Uterus (tissue), 2 donors: ENCODE data around the gene IFI44.

Experiments used
- POLR2A ChIP-seq, 2 donors: fragments of 450-650 bp; IDR thresholded peaks; one replicate each; pipeline ENCODE4 v1.6.1; 2016; ENCODE audit warnings: antibody characterized with exemption in 2 of 2, mild to moderate bottlenecking in 1 of 2, moderate library complexity in 1 of 2
- TF ChIP-seq, protein P1 (sequence below), 4 experiments: fragments of 200-600 bp in 2 of 4; fragments of 450-650 bp in 2 of 4; sonication (generic) in 2 of 4; IDR thresholded peaks; one replicate each; pipeline ENCODE4 v1.5.1; 2016 to 2019; ENCODE audit warnings: antibody characterized with exemption in 4 of 4, mild to moderate bottlenecking in 2 of 4, moderate library complexity in 1 of 4

- TF ChIP-seq, protein P1, sequence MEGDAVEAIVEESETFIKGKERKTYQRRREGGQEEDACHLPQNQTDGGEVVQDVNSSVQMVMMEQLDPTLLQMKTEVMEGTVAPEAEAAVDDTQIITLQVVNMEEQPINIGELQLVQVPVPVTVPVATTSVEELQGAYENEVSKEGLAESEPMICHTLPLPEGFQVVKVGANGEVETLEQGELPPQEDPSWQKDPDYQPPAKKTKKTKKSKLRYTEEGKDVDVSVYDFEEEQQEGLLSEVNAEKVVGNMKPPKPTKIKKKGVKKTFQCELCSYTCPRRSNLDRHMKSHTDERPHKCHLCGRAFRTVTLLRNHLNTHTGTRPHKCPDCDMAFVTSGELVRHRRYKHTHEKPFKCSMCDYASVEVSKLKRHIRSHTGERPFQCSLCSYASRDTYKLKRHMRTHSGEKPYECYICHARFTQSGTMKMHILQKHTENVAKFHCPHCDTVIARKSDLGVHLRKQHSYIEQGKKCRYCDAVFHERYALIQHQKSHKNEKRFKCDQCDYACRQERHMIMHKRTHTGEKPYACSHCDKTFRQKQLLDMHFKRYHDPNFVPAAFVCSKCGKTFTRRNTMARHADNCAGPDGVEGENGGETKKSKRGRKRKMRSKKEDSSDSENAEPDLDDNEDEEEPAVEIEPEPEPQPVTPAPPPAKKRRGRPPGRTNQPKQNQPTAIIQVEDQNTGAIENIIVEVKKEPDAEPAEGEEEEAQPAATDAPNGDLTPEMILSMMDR (IDR thresholded peaks at IDR 0.05): no peak
- TF ChIP-seq POLR2A (IDR thresholded peaks at IDR 0.05): no peak
Measured at GRCh38 chr1:78658901-78659300, 9.3 kb downstream of the IFI44 start.
